Psoas muscle (tissue), 8 donors: ENCODE data around the gene RET. TPM values are rescaled to one million over a fixed set of nuclear protein-coding genes. Genes with fewer than 3 reads are reported as not detected.

ENCODE experiments used
- ATAC-seq, 4 donors: fragments of 200-7000 bp; cut with Tn5 transposase; one replicate each; pipeline ENCODE4 v1.9.1; 2020; ENCODE audit warnings: moderate library complexity in 3 of 4, mild to moderate bottlenecking in 2 of 4
- DNase-seq, 2 donors: peaks; one replicate each; pipeline ENCODE4 v3.0.0-alpha.2; 2020
- H3K27ac ChIP-seq: fragments of 200-600 bp; one replicate; pipeline ENCODE4 v1.8.0; 2022
- H3K27me3 ChIP-seq, 3 donors: fragments of 200-600 bp in 1 of 3; one replicate each; pipeline versions ENCODE4 v1.6.1 to v1.8.0; 2013 to 2022; ENCODE audit warnings: low read length in 2 of 3, mild to moderate bottlenecking in 2 of 3, moderate library complexity in 1 of 3; ENCODE audit not compliant: insufficient read depth in 3 of 3
- H3K36me3 ChIP-seq, 2 donors: fragments of 200-600 bp in 1 of 2; one replicate each; pipeline versions ENCODE4 v1.6.1 to v1.8.0; 2013 to 2022; ENCODE audit warnings: low read depth in 1 of 2, mild to moderate bottlenecking in 1 of 2, moderate library complexity in 1 of 2; ENCODE audit not compliant: insufficient read depth in 1 of 2
- H3K4me1 ChIP-seq: fragments of 200-600 bp; one replicate; pipeline ENCODE4 v1.8.0; 2022
- H3K4me3 ChIP-seq: fragments of 200-600 bp; one replicate; pipeline ENCODE4 v1.8.0; 2022; ENCODE audit warnings: mild to moderate bottlenecking
- H3K9me3 ChIP-seq: fragments of 200-600 bp; one replicate; pipeline ENCODE4 v1.8.0; 2022
- CTCF ChIP-seq: fragments of 200-600 bp; IDR thresholded peaks from one replicate; pipeline ENCODE4 v1.8.0; 2022; ENCODE audit warnings: antibody characterized with exemption
- WGBS, 3 donors: extraction: QIAGEN DNeasy Blood & Tissue Kit; methylation state at CpG; one replicate each; pipeline versions ENCODE4 v1.1.6 to v1.1.7; 2013; 5-methylcytosine and 5-hydroxymethylcytosine counted together
- intact Hi-C, 2 donors: fragments of 100-400 bp; cut with DNase I; formaldehyde crosslinking; loops; one replicate each; pipeline versions ENCODE4 v1.11.0 to v1.14.2; 2022
- long read RNA-seq, 2 donors: library from polyadenylated mRNA; unstranded; transcript quantifications; one replicate each; pipeline ENCODE4 v2.0.0, GENCODE V29; 2021
- polyA plus RNA-seq, 3 donors: library from polyadenylated mRNA; stranded (reverse); fragments of 200-250 nt; gene quantifications; one replicate each; pipeline ENCODE4 v1.2.3, GENCODE V29; 2013
- total RNA-seq, 4 donors: library from RNA; stranded (reverse); fragmentation: NEBNext Ultra II Directional in 2 of 4; extraction: Animal tissue kit (Norgen Biotek cat#: 25700) in 2 of 4; gene quantifications; one replicate each; pipeline versions ENCODE4 v1.2.1 to v1.2.4, GENCODE V29; 2021 to 2023
- donor health status: healthy with polysubstance abuse.
- donor health status: DM: no; HTN: no; CAD: no; lungs with moderate emphysema.
- donor health status: Bipolar disorder and iron deficiency.
- donor health status: healthy.
- donor health status: DM: yes; HTN: yes; CAD: no.
- donor health status: DM: no; HTN: no; CAD: no.
- donor health status: DM: no; HTN: no; CAD: no.
- donor health status: DM: yes; HTN: yes; CAD: no.

RET gene
- total RNA-seq = 1 to 10 TPM in 1 of 4 donors, under 1 TPM in 3; 0.49 to 2.6 (median 0.61) TPM
- under 1 TPM; 0.35 to 0.75 (median 0.51) TPM for polyA plus RNA-seq
- long read RNA-seq, donor 1, full-length matches to known transcripts = 1 of 1 reads
- long read RNA-seq, donor 1, partial matches to known transcripts = 0 of 1 reads
- long read RNA-seq, donor 1, other reads (novel, unspliced or antisense) = 0 of 1 reads
- long read RNA-seq, donor 2, partial matches to known transcripts = 0 of 1 reads
- long read RNA-seq, donor 2, other reads (novel, unspliced or antisense) = 1 of 1 reads

DNA sequence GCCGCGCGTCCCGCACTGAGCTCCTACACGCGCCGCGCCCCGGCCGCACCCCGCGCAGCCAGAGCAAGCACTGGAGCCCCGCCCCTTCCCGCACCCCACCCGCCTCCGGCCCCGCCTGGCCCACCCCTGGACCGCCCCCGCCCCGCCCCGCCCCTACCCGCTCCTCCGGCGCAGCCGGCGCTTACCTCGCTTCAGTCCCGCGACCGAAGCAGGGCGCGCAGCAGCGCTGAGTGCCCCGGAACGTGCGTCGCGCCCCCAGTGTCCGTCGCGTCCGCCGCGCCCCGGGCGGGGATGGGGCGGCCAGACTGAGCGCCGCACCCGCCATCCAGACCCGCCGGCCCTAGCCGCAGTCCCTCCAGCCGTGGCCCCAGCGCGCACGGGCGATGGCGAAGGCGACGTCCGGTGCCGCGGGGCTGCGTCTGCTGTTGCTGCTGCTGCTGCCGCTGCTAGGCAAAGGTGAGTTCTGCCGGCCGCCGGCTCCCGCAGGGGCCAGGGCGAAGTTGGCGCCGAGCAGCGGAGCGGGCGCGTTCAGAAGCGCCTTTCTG, at the start of gene RET:
TSS of gene RET (plus strand) at position 194 of the 545 bp plus-strand sequence. CDS start at position 384, 190 bp downstream.
- Histone ChIP-seq H3K27ac (no peak within 1 kb of the TSS), H3K4me1 (peaks cover 4% of the 10 kb centered on the region), H3K27me3 (peaks cover 0 to 68% (median 11%) of the 10 kb centered on the region in 3 donors), H3K4me3 (peak within 1 kb of the TSS; percentile 66), H3K9me3 (no peaks in the 10 kb centered on the region), H3K36me3 (no peaks in the 10 kb centered on the region)
- intact Hi-C loops = no loop called here
- ATAC-seq = peak; percentile 43 to 79 (median 69)
- no peak for TF ChIP-seq CTCF
- WGBS, 3 donors = 0 to 1% (median 1%) methylated on average over 38 to 78 of the region's 78 CpGs
- DNase-seq = peak; percentile 63 to 75

GRCh38 chr10:43027331-43027955, 49.4 kb upstream of the RET start:
- H3K36me3 ChIP-seq = no peaks in the 10 kb centered on the region
- peaks cover 0 to 3% (median 0%) of the 10 kb centered on the region in 3 donors for H3K27me3 ChIP-seq
- DNase-seq (no peak), ATAC-seq (no peak)
- H3K9me3 ChIP-seq = peaks cover 6% of the 10 kb centered on the region
- no peak overlapping the region for H3K27ac ChIP-seq
- 75 to 81% (median 79%) methylated on average over 11 of the region's 11 CpGs for WGBS, 3 donors
- intact Hi-C loops = no loop called here
- H3K4me3 ChIP-seq = no peak overlapping the region
- TF ChIP-seq CTCF = no peak
- H3K4me1 ChIP-seq = no peaks in the 10 kb centered on the region

- ATAC-seq (no peak), DNase-seq (no peak)
Measured at GRCh38 chr10:43028143-43028542, 48.7 kb upstream of the RET start.

GRCh38 chr10:43029043-43029442, 47.8 kb upstream of the RET start:
- peak in 2 of 4 donors; percentile 27 to 31 for ATAC-seq
- WGBS, 3 donors = 37 to 56% (median 39%) methylated on average over 7 of the region's 7 CpGs
- Histone ChIP-seq H3K27me3 (peaks cover 0 to 3% (median 0%) of the 10 kb centered on the region in 3 donors), H3K27ac (no peak overlapping the region), H3K9me3 (peaks cover 13% of the 10 kb centered on the region), H3K4me3 (no peak overlapping the region), H3K4me1 (no peaks in the 10 kb centered on the region), H3K36me3 (no peaks in the 10 kb centered on the region)
- DNase-seq = no peak
- no peak for TF ChIP-seq CTCF
- intact Hi-C loops = no loop called here

More at GRCh38 chr10:43028143-43028542, 48.7 kb upstream of the RET start:
- intact Hi-C loops = no loop called here
- peaks cover 9% of the 10 kb centered on the region for H3K9me3 ChIP-seq
- no peak for TF ChIP-seq CTCF
- no peak overlapping the region for H3K4me3 ChIP-seq
- H3K4me1 ChIP-seq = no peaks in the 10 kb centered on the region
- H3K27me3 ChIP-seq = peaks cover 0 to 3% (median 0%) of the 10 kb centered on the region in 3 donors
- H3K27ac ChIP-seq = no peak overlapping the region
- WGBS, 3 donors = 76 to 85% (median 77%) methylated on average over 6 of the region's 6 CpGs
- no peaks in the 10 kb centered on the region for H3K36me3 ChIP-seq
